IMR-90 (cell line): ENCODE data around the gene ZNF488.

Experiments used
- BHLHE40 ChIP-seq: fragments of 150-350 bp; IDR thresholded peaks from 2 replicates; pipeline ENCODE4 v1.6.1; 2016; ENCODE audit warnings: mild to moderate bottlenecking, low read depth, low read length
- CEBPB ChIP-seq: IDR thresholded peaks from 2 replicates; pipeline ENCODE4 v1.6.1; 2012; ENCODE audit warnings: low read depth, low read length, improper control_type of control experiment
- MXI1 ChIP-seq: IDR thresholded peaks from 2 replicates; pipeline ENCODE4 v1.6.1; 2012; ENCODE audit warnings: low read depth, mild to moderate bottlenecking, low read length, moderate library complexity, borderline replicate concordance
- RFX5 ChIP-seq: IDR thresholded peaks from 2 replicates; pipeline ENCODE4 v1.8.0; 2012; ENCODE audit warnings: low read depth, mild to moderate bottlenecking, low read length, moderate library complexity
- SMC3 ChIP-seq: fragments of 150-350 bp; IDR thresholded peaks from 2 replicates; pipeline ENCODE4 v1.6.1; 2016; ENCODE audit warnings: low read depth, mild to moderate bottlenecking, antibody characterized with exemption, low read length, moderate library complexity
- TF ChIP-seq, protein P1 (sequence below): conservative IDR thresholded peaks from 2 replicates; pipeline ENCODE4 v1.5.1; 2012; ENCODE audit warnings: mild to moderate bottlenecking, low read depth, low read length, improper control_type of control experiment

DNA sequence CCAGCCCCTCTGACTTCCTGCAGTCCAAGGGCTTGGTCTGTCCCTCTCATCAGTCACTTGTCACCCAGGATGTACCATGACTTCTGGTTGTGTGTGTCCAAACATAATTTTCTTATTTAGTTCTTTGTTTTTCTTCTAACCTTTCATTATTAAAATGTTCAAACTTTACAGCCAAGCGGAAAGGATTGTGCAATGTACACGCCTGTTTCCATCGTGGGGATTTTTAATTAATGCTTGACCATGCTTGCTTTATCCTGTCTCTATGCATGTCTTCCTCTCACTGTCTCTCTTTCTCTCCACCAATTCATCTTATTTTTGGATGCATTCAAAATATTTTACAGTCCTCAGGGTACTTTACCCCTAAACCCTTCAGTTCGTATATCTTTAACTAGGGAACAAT is 26.2 kb upstream of the ZNF488 start:
- TF ChIP-seq, protein P1, sequence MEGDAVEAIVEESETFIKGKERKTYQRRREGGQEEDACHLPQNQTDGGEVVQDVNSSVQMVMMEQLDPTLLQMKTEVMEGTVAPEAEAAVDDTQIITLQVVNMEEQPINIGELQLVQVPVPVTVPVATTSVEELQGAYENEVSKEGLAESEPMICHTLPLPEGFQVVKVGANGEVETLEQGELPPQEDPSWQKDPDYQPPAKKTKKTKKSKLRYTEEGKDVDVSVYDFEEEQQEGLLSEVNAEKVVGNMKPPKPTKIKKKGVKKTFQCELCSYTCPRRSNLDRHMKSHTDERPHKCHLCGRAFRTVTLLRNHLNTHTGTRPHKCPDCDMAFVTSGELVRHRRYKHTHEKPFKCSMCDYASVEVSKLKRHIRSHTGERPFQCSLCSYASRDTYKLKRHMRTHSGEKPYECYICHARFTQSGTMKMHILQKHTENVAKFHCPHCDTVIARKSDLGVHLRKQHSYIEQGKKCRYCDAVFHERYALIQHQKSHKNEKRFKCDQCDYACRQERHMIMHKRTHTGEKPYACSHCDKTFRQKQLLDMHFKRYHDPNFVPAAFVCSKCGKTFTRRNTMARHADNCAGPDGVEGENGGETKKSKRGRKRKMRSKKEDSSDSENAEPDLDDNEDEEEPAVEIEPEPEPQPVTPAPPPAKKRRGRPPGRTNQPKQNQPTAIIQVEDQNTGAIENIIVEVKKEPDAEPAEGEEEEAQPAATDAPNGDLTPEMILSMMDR = no peak
- peak; percentile 70 for TF ChIP-seq CEBPB
- no peak for TF ChIP-seq RFX5
- TF ChIP-seq MXI1 = no peak
- TF ChIP-seq BHLHE40 = no peak
- no peak for TF ChIP-seq SMC3
